SKM-1 (cell line): ENCODE measurements around the gene PHTF2.
"Not testable (repeated sequence)": the region's sequence is repeated elsewhere in the genome, so short reads cannot be mapped to it uniquely, and the experiment has no call there.

Source experiments
- DNase-seq: peaks from one replicate; lab custom pipeline; 2025; ENCODE audit not compliant: unreplicated experiment; lab: John Stamatoyannopoulos, UW

Gene PHTF2

GRCh38 chr7:77798394-77799077 lies at the start of gene PHTF2, which contains the start of gene TMEM60:
TSS of gene PHTF2 (plus strand) at chr7:77798773.
TSS of gene TMEM60 (minus strand) at chr7:77798434. CDS start at chr7:77794373, 4,061 bp downstream.
- DNase-seq = peak; percentile 99

GRCh38 chr7:77752016-77752415 lies 46.6 kb upstream of the PHTF2 start:
- peak; percentile 85 for DNase-seq

GRCh38 chr7:77753173-77753572 lies 45.4 kb upstream of the PHTF2 start:
- DNase-seq = no peak

GRCh38 chr7:77757589-77757988 lies 41.0 kb upstream of the PHTF2 start:
- no peak for DNase-seq

GRCh38 chr7:77759294-77759889 lies 39.2 kb upstream of the PHTF2 start:
- DNase-seq = no peak

GRCh38 chr7:77760809-77761453 lies 37.6 kb upstream of the PHTF2 start:
- no peak for DNase-seq

GRCh38 chr7:77765481-77765880 lies 33.1 kb upstream of the PHTF2 start:
- no peak for DNase-seq

GRCh38 chr7:77765906-77766800 lies 32.4 kb upstream of the PHTF2 start:
- DNase-seq = no peak

- DNase-seq = no peak
Measured at GRCh38 chr7:77766801-77767605, 31.6 kb upstream of the PHTF2 start.

GRCh38 chr7:77770316-77770715 lies 28.3 kb upstream of the PHTF2 start:
- no peak for DNase-seq

- DNase-seq = no peak
Measured at GRCh38 chr7:77771901-77772300, 26.7 kb upstream of the PHTF2 start.

- no peak for DNase-seq
Measured at GRCh38 chr7:77778535-77778934, 20.0 kb upstream of the PHTF2 start.

GRCh38 chr7:77782383-77782782 lies 16.2 kb upstream of the PHTF2 start:
- DNase-seq = no peak

- no peak for DNase-seq
Measured at GRCh38 chr7:77783111-77783510, 15.5 kb upstream of the PHTF2 start.

GRCh38 chr7:77783545-77783944 lies 15.0 kb upstream of the PHTF2 start:
- DNase-seq = no peak

- DNase-seq = not testable (repeated sequence)
Measured at GRCh38 chr7:77784426-77784825, 14.1 kb upstream of the PHTF2 start.

GRCh38 chr7:77786018-77786417 lies 12.6 kb upstream of the PHTF2 start:
- no peak for DNase-seq

GRCh38 chr7:77786741-77787140 lies 11.8 kb upstream of the PHTF2 start:
- DNase-seq = no peak

GRCh38 chr7:77788327-77788902 lies 10.2 kb upstream of the PHTF2 start:
- DNase-seq = no peak

- DNase-seq = no peak
Measured at GRCh38 chr7:77791336-77791735, 7.2 kb upstream of the PHTF2 start.
